H1 (cell line): Measurements from ENCODE around the gene KIF5A. TPM values are rescaled to one million over a fixed set of nuclear protein-coding genes. Genes with fewer than 3 reads are reported as not detected.

Experiments used
- CTCF ChIA-PET: fragments of 300-600 bp; sonication (Branson Sonifier 250); formaldehyde crosslinking; loops from one replicate; lab custom pipeline; 2021; ENCODE audit not compliant: partially characterized antibody; lab: Charles Lee
- POLR2A ChIA-PET: fragments of 300-600 bp; sonication (Branson Sonifier 250); formaldehyde crosslinking; loops from one replicate; lab custom pipeline; 2021; ENCODE audit warnings: inconsistent platforms; ENCODE audit not compliant: partially characterized antibody; lab: Charles Lee
- DNase-seq, 2 experiments: peaks; one replicate each; pipeline versions ENCODE4 v3.0.0 to v3.0.0-alpha.2; 2010 to 2022; ENCODE audit warnings: low spot score in 2 of 2, low read depth in 1 of 2, mixed read lengths in 1 of 2
- FAIRE-seq: peaks from 2 replicates; lab custom pipeline; 2011; peaks lifted over from hg19 to GRCh38; lab: Jason Lieb, UNC
- H2AFZ ChIP-seq: 2 replicates; pipeline ENCODE4 v1.8.1; 2012; ENCODE audit warnings: low read length, inconsistent platforms
- H2AK5ac ChIP-seq: 2 replicates; pipeline ENCODE4 v1.6.1; 2013; ENCODE audit warnings: low read depth, low read length
- H2BK120ac ChIP-seq: replicated peaks from 2 replicates; pipeline ENCODE3; 2013; ENCODE audit warnings: low read depth, low read length, inconsistent platforms
- H2BK12ac ChIP-seq: 2 replicates; pipeline ENCODE4 v1.6.1; 2013; ENCODE audit warnings: low read depth, low read length
- H2BK15ac ChIP-seq: 2 replicates; pipeline ENCODE4 v1.6.1; 2013; ENCODE audit warnings: low read length
- H2BK20ac ChIP-seq: 2 replicates; pipeline ENCODE4 v1.6.1; 2013; ENCODE audit warnings: low read length
- H2BK5ac ChIP-seq: 2 replicates; pipeline ENCODE4 v1.6.1; 2013; ENCODE audit warnings: low read depth, low read length
- H3K14ac ChIP-seq: 2 replicates; pipeline ENCODE4 v1.6.1; 2013; ENCODE audit warnings: inconsistent platforms; ENCODE audit not compliant: insufficient read length
- H3K18ac ChIP-seq: 2 replicates; pipeline ENCODE4 v1.6.1; 2013; ENCODE audit warnings: low read length; ENCODE audit errors: extremely low read depth
- H3K23ac ChIP-seq: 2 replicates; pipeline ENCODE4 v1.6.1; 2013; ENCODE audit warnings: inconsistent platforms; ENCODE audit not compliant: insufficient read length
- H3K23me2 ChIP-seq: 2 replicates; pipeline ENCODE4 v1.6.1; 2013; ENCODE audit warnings: low read depth, low read length
- H3K27ac ChIP-seq: 2 replicates; pipeline ENCODE4 v1.6.1; 2011; ENCODE audit warnings: low read depth, low read length, inconsistent platforms
- H3K27me3 ChIP-seq, 4 experiments: replicated peaks in 1 of 4; 1 replicate in 1 of 4; 2 replicates in 3 of 4; pipeline versions ENCODE4 v1.6.1 to v1.8.1; 2011 to 2013; ENCODE audit warnings: low read length in 3 of 4, mild to moderate bottlenecking in 3 of 4, inconsistent platforms in 2 of 4, mixed read lengths in 2 of 4, moderate library complexity in 1 of 4; ENCODE audit not compliant: control insufficient read depth in 3 of 4, insufficient read depth in 3 of 4; ENCODE audit errors: extremely low read depth in 1 of 4
- H3K36me3 ChIP-seq, 4 experiments: 2 replicates each; pipeline versions ENCODE4 v1.6.1 to v1.8.1; 2011 to 2013; ENCODE audit warnings: mild to moderate bottlenecking in 4 of 4, low read length in 3 of 4, moderate library complexity in 2 of 4, control low read depth in 1 of 4, inconsistent platforms in 1 of 4; ENCODE audit not compliant: insufficient read depth in 4 of 4, control insufficient read depth in 2 of 4
- H3K4ac ChIP-seq: replicated peaks from 2 replicates; pipeline ENCODE3; 2013; ENCODE audit warnings: low read length, low read depth, mixed read lengths, inconsistent platforms; ENCODE audit not compliant: insufficient read length
- H3K4me1 ChIP-seq, 4 experiments: replicated peaks in 1 of 4; 1 replicate in 1 of 4; 2 replicates in 3 of 4; pipeline versions ENCODE4 v1.6.1 to v1.8.1; 2011 to 2013; ENCODE audit warnings: low read length in 3 of 4, inconsistent platforms in 2 of 4, mixed read lengths in 1 of 4; ENCODE audit not compliant: insufficient read depth in 4 of 4, control insufficient read depth in 3 of 4
- H3K4me2 ChIP-seq, 2 experiments: 2 replicates each; pipeline versions ENCODE4 v1.6.1 to v1.8.1; 2011 to 2013; ENCODE audit warnings: low read depth in 2 of 2, low read length in 2 of 2, control low read depth in 1 of 2, inconsistent platforms in 1 of 2, mild to moderate bottlenecking in 1 of 2; ENCODE audit not compliant: insufficient read depth in 1 of 2
- H3K4me3 ChIP-seq, 4 experiments: fragments of 200-600, 300-600 bp in 1 of 4; sonication (generic), shearing (Covaris generic), sonication (Bioruptor Twin) in 1 of 4; 2 replicates each; pipeline versions ENCODE4 v1.5.1 to v1.8.1; 2011 to 2016; ENCODE audit warnings: low read length in 4 of 4, low read depth in 3 of 4, control low read depth in 2 of 4, inconsistent platforms in 2 of 4, mild to moderate bottlenecking in 2 of 4, mixed read lengths in 1 of 4, moderate library complexity in 1 of 4; ENCODE audit not compliant: insufficient read depth in 2 of 4; ENCODE audit errors: extremely low read depth in 1 of 4
- H3K56ac ChIP-seq: replicated peaks from 2 replicates; pipeline ENCODE3; 2013; ENCODE audit warnings: low read depth, mild to moderate bottlenecking, mixed read lengths, low read length, inconsistent platforms; ENCODE audit not compliant: insufficient read length
- H3K79me1 ChIP-seq: 2 replicates; pipeline ENCODE4 v1.6.1; 2013; ENCODE audit warnings: low read depth, low read length, control low read depth
- H3K79me2 ChIP-seq, 2 experiments: 2 replicates each; pipeline versions ENCODE4 v1.6.1 to v1.8.1; 2012 to 2013; ENCODE audit warnings: low read length in 2 of 2, mild to moderate bottlenecking in 2 of 2, inconsistent platforms in 1 of 2; ENCODE audit not compliant: insufficient read depth in 2 of 2, control insufficient read depth in 1 of 2
- H3K9ac ChIP-seq, 4 experiments: replicated peaks in 1 of 4; 1 replicate in 1 of 4; 2 replicates in 3 of 4; pipeline versions ENCODE4 v1.6.1 to v1.8.1; 2011 to 2013; ENCODE audit warnings: low read depth in 3 of 4, low read length in 3 of 4, control low read depth in 2 of 4, mild to moderate bottlenecking in 2 of 4, moderate library complexity in 2 of 4, inconsistent platforms in 1 of 4; ENCODE audit errors: extremely low read depth in 1 of 4
- H3K9me3 ChIP-seq, 2 experiments: 2 replicates each; pipeline versions ENCODE4 v1.6.1 to v1.8.1; 2012 to 2013; ENCODE audit warnings: mild to moderate bottlenecking in 2 of 2, moderate library complexity in 2 of 2, control low read depth in 1 of 2, inconsistent platforms in 1 of 2, low read depth in 1 of 2, low read length in 1 of 2, mixed read lengths in 1 of 2; ENCODE audit not compliant: insufficient read depth in 2 of 2
- H4K20me1 ChIP-seq, 2 experiments: replicated peaks in 1 of 2; 2 replicates each; pipeline versions ENCODE3 to v1.8.1; 2011 to 2013; ENCODE audit warnings: inconsistent platforms in 2 of 2, low read length in 2 of 2, mild to moderate bottlenecking in 1 of 2; ENCODE audit not compliant: insufficient read depth in 2 of 2, control insufficient read depth in 1 of 2
- H4K5ac ChIP-seq: 2 replicates; pipeline ENCODE4 v1.6.1; 2013; ENCODE audit warnings: low read length, low read depth, mixed read lengths, inconsistent platforms; ENCODE audit not compliant: insufficient read length
- H4K8ac ChIP-seq: 2 replicates; pipeline ENCODE4 v1.8.0; 2013; ENCODE audit warnings: mild to moderate bottlenecking, moderate library complexity, low read length, inconsistent platforms; ENCODE audit not compliant: insufficient read depth; ENCODE audit errors: extremely low read depth
- H4K91ac ChIP-seq: replicated peaks from 2 replicates; pipeline ENCODE3; 2013; ENCODE audit warnings: low read length, mixed read lengths, inconsistent platforms; ENCODE audit not compliant: insufficient read length
- ATF2 ChIP-seq: IDR thresholded peaks from 2 replicates; pipeline ENCODE4 v1.6.1; 2012; ENCODE audit warnings: low read length, inconsistent platforms
- CBX5 ChIP-seq: fragments of 300-800, 300-1000 bp; sonication (generic); IDR thresholded peaks from 2 replicates; pipeline ENCODE4 v1.7.1; 2016; ENCODE audit warnings: antibody characterized with exemption, low read length, low read depth
- CEBPB ChIP-seq: IDR thresholded peaks from 2 replicates; pipeline ENCODE4 v1.6.1; 2012; ENCODE audit warnings: low read depth, low read length
- GABPA ChIP-seq: IDR thresholded peaks from 2 replicates; pipeline ENCODE4 v1.6.1; 2011; ENCODE audit warnings: mild to moderate bottlenecking, low read length, moderate library complexity, borderline replicate concordance; ENCODE audit not compliant: insufficient read depth
- HDAC6 ChIP-seq: IDR thresholded peaks from one replicate; pipeline ENCODE4 v1.7.1; 2012; ENCODE audit warnings: low read depth, mild to moderate bottlenecking, inconsistent platforms, low read length, moderate library complexity
- KDM5A ChIP-seq: fragments of 200-600 bp; IDR thresholded peaks from 2 replicates; pipeline ENCODE4 v1.7.1; 2012; ENCODE audit warnings: mild to moderate bottlenecking, low read length, inconsistent platforms, mixed read lengths
- NRF1 ChIP-seq: IDR thresholded peaks from 2 replicates; pipeline ENCODE4 v1.6.1; 2011; ENCODE audit warnings: mild to moderate bottlenecking, low read depth, low read length, improper control_type of control experiment
- POLR2A ChIP-seq, 2 experiments: IDR thresholded peaks; 1 replicate in 1 of 2; 2 replicates in 1 of 2; pipeline ENCODE4 v1.6.1; 2011; ENCODE audit warnings: low read depth in 2 of 2, low read length in 2 of 2, mild to moderate bottlenecking in 2 of 2; ENCODE audit errors: control extremely low read depth in 1 of 2
- RBBP5 ChIP-seq: IDR thresholded peaks from 2 replicates; pipeline ENCODE4 v1.7.1; 2012; ENCODE audit warnings: low read depth, mild to moderate bottlenecking, inconsistent platforms, low read length, moderate library complexity, borderline replicate concordance
- RFX5 ChIP-seq: IDR thresholded peaks from 2 replicates; pipeline ENCODE4 v1.6.1; 2011; ENCODE audit warnings: low read depth, low read length, improper control_type of control experiment, borderline replicate concordance
- RXRA ChIP-seq: IDR thresholded peaks from 2 replicates; pipeline ENCODE4 v1.6.1; 2011; ENCODE audit warnings: low read depth, mild to moderate bottlenecking, low read length, moderate library complexity; ENCODE audit not compliant: insufficient read depth
- SIN3A ChIP-seq, 2 experiments: IDR thresholded peaks in 1 of 2; conservative IDR thresholded peaks in 1 of 2; 2 replicates each; pipeline ENCODE4 v1.6.1; 2011 to 2012; ENCODE audit warnings: low read length in 2 of 2, improper control_type of control experiment in 1 of 2, low read depth in 1 of 2, mild to moderate bottlenecking in 1 of 2
- SIRT6 ChIP-seq: IDR thresholded peaks from one replicate; pipeline ENCODE4 v1.7.1; 2012; ENCODE audit warnings: low read length, inconsistent platforms
- WGBS, 2 experiments: shearing (Covaris generic) in 1 of 2; methylation state at CpG; one replicate each; pipeline versions ENCODE4 v1.1.6 to v1.1.7; 2013 to 2015; ENCODE audit warnings: low lambda C conversion rate in 2 of 2, mixed read lengths in 2 of 2, inconsistent platforms in 1 of 2, low coverage in 1 of 2, missing lambda C conversion rate in 1 of 2; ENCODE audit not compliant: insufficient replicate concordance in 2 of 2, insufficient coverage in 1 of 2, insufficient read length in 1 of 2; ENCODE audit errors: extremely low coverage in 1 of 2, missing lambda C conversion rate in 1 of 2; 5-methylcytosine and 5-hydroxymethylcytosine counted together
- polyA plus RNA-seq, 7 experiments: library from polyadenylated mRNA; depleted of rRNA in 3 of 7; stranded (reverse) in 5 of 7; unstranded in 2 of 7; fragments of >200 nt in 5 of 7; fragments of 200-250 nt in 2 of 7; gene quantifications; 1 replicate in 5 of 7; 2 replicates in 1 of 7; 4 replicates in 1 of 7; pipeline versions ENCODE4 v1.2.1 to v1.2.3, GENCODE V29; 2011 to 2013; ENCODE audit warnings: missing spikeins in 2 of 7, mixed read lengths in 2 of 7
- total RNA-seq: library from RNA; stranded (reverse); fragmentation: NEBNext Ultra II Directional; extraction: Animal tissue kit (Norgen Biotek cat#: 25700); gene quantifications from 2 replicates; pipeline ENCODE4 v1.2.1, GENCODE V29; 2021

KIF5A gene
- total and polyA plus RNA-seq, 2 of the 8 experiments (the other 6 are each of a cell fraction or from before 2014, with no cell fraction given): 10.7 to 21.9 TPM

- CTCF ChIA-PET: no interaction called here
- Histone ChIP-seq H2AFZ (no peak overlapping the region), H3K23ac (no peak overlapping the region), H3K9me3 (no peaks in the 10 kb centered on the region; a peak in 1 of 4 replicates), H3K27ac (no peak overlapping the region), H3K18ac (no peak overlapping the region), H2BK20ac (no peak overlapping the region), H2BK5ac (no peak overlapping the region), H3K79me1 (0 out of 2 replicates have a peak, but pooled peaks cover 1% of the 10 kb centered on the region), H3K23me2 (peaks cover 7% of the 10 kb centered on the region; the same call in 1 of the 2 replicates), H3K4me1 (peaks cover 2 to 21% (median 14%) of the 10 kb centered on the region in 4 experiments), H4K20me1 (peaks cover 0 to 30% of the 10 kb centered on the region in 2 experiments), H3K4me3 (no peak overlapping the region), H3K79me2 (no peaks in the 10 kb centered on the region), H3K4ac (no peak overlapping the region), H2BK120ac (no peak overlapping the region), H3K9ac (no peak overlapping the region), H3K27me3 (peaks cover 58 to 95% (median 93%) of the 10 kb centered on the region in 4 experiments), H3K36me3 (no peaks in the 10 kb centered on the region), H4K91ac (no peak overlapping the region), H4K8ac (no peak overlapping the region), H2AK5ac (no peak overlapping the region), H2BK15ac (no peak overlapping the region), H3K56ac (no peak overlapping the region), H3K14ac (no peak overlapping the region), H2BK12ac (no peak overlapping the region), H4K5ac (no peak overlapping the region), H3K4me2 (no peak overlapping the region; a peak in 1 of 4 replicates)
- FAIRE-seq (no peak), DNase-seq (no peak)
- POLR2A ChIA-PET: interaction anchor here (3.6 kb wide), 1 partner anchor 8 kb away, joined by 45 read pairs; the partner anchor contains the start of gene ARHGEF25
- WGBS, 2 experiments: 74% methylated on average over 11 of the region's 11 CpGs; no CpG with 5 or more reads in 1 of the 2 experiments
- TF ChIP-seq HDAC6: no peak
- no peak for TF ChIP-seq CEBPB
- TF ChIP-seq ATF2: no peak
- no peak for TF ChIP-seq RFX5
- no peak for TF ChIP-seq RXRA
- TF ChIP-seq CBX5: no peak
- no peak for TF ChIP-seq GABPA
- TF ChIP-seq SIRT6: no peak
- TF ChIP-seq KDM5A: no peak
- no peak for TF ChIP-seq POLR2A (IDR thresholded peaks at IDR 0.05; ENCODE audit: control extremely low read depth in 1 of 2, low read depth in 2 of 2, low read length in 2 of 2)
- no peak for TF ChIP-seq SIN3A (conservative IDR thresholded peaks at IDR 0.05 in 1 of 2, IDR thresholded peaks at IDR 0.05 in 1 of 2; ENCODE audit: low read depth in 1 of 2, low read length in 2 of 2)
- no peak for TF ChIP-seq RBBP5
- no peak for TF ChIP-seq NRF1
These were observed 68.1 kb downstream of the KIF5A start for GRCh38 chr12:57617942-57618341.
